Upper lobe of left lung (tissue), 6 donors: ENCODE data around the gene HSPB2. TPM values are rescaled to one million over a fixed set of nuclear protein-coding genes. Genes with fewer than 3 reads are reported as not detected.

ENCODE experiments used
- ATAC-seq, 2 donors: fragments of 200-7000 bp; cut with Tn5 transposase; one replicate each; pipeline ENCODE4 v1.9.1; 2022; ENCODE audit warnings: mild to moderate bottlenecking in 2 of 2, moderate library complexity in 2 of 2; ENCODE audit not compliant: low FRiP score in 2 of 2
- DNase-seq, 2 donors: peaks; one replicate each; pipeline ENCODE4 v3.0.0-alpha.2; 2019 to 2020
- H3K27ac ChIP-seq, 4 donors: fragments of 200-600 bp; sonication (generic); one replicate each; pipeline ENCODE4 v1.5.1; 2016 to 2019
- H3K27me3 ChIP-seq, 4 donors: fragments of 200-600 bp; sonication (generic); one replicate each; pipeline ENCODE4 v1.5.1; 2017 to 2019
- H3K36me3 ChIP-seq, 4 donors: fragments of 200-600 bp; sonication (generic); one replicate each; pipeline ENCODE4 v1.5.1; 2016 to 2019
- H3K4me1 ChIP-seq, 4 donors: fragments of 200-600 bp; sonication (generic); one replicate each; pipeline ENCODE4 v1.5.1; 2018 to 2019
- H3K4me3 ChIP-seq, 4 donors: fragments of 200-600 bp; sonication (generic); one replicate each; pipeline ENCODE4 v1.5.1; 2017 to 2019; ENCODE audit warnings: mild to moderate bottlenecking in 2 of 4, moderate library complexity in 1 of 4
- H3K9me3 ChIP-seq, 4 donors: fragments of 200-600 bp; sonication (generic); one replicate each; pipeline ENCODE4 v1.5.1; 2018 to 2019
- CTCF ChIP-seq, 6 experiments: fragments of 450-650 bp in 4 of 6; fragments of 200-600 bp in 2 of 6; sonication (generic) in 2 of 6; IDR thresholded peaks; one replicate each; pipeline ENCODE4 v1.5.1; 2016 to 2019; ENCODE audit warnings: antibody characterized with exemption in 6 of 6
- EP300 ChIP-seq, 4 donors: sonication (generic); formaldehyde crosslinking; IDR thresholded peaks; one replicate each; pipeline ENCODE4 v1.5.1; 2017; ENCODE audit warnings: antibody characterized with exemption in 4 of 4, control low read depth in 2 of 4
- POLR2A ChIP-seq, 4 donors: fragments of 450-650 bp; IDR thresholded peaks; one replicate each; pipeline ENCODE4 v1.5.1; 2016 to 2017; ENCODE audit warnings: antibody characterized with exemption in 4 of 4, mild to moderate bottlenecking in 2 of 4
- POLR2AphosphoS5 ChIP-seq, 2 donors: sonication (generic); formaldehyde crosslinking; IDR thresholded peaks; one replicate each; pipeline ENCODE4 v1.5.1; 2017; ENCODE audit warnings: antibody characterized with exemption in 2 of 2
- WGBS, 2 donors: methylation state at CpG; one replicate each; pipeline ENCODE4 v1.1.5; 2017 to 2018; 5-methylcytosine and 5-hydroxymethylcytosine counted together
- total RNA-seq, 6 donors: library from RNA; depleted of rRNA in 4 of 6; stranded (reverse); fragments of >200 nt in 4 of 6; gene quantifications; one replicate each; pipeline versions ENCODE4 v1.1.0 to v1.2.1, GENCODE V29; 2016 to 2021
- donor health status: DM: no; HTN: no; CAD: no; lungs with moderate emphysema.
- donor health status: DM: no; HTN: yes; CAD: no; lungs with severe emphysema.

HSPB2 gene
- total RNA-seq, 6 donors from 2014 or later, result 0.61 to 6.5 (median 1.9) TPM; not detected in 2

DNA sequence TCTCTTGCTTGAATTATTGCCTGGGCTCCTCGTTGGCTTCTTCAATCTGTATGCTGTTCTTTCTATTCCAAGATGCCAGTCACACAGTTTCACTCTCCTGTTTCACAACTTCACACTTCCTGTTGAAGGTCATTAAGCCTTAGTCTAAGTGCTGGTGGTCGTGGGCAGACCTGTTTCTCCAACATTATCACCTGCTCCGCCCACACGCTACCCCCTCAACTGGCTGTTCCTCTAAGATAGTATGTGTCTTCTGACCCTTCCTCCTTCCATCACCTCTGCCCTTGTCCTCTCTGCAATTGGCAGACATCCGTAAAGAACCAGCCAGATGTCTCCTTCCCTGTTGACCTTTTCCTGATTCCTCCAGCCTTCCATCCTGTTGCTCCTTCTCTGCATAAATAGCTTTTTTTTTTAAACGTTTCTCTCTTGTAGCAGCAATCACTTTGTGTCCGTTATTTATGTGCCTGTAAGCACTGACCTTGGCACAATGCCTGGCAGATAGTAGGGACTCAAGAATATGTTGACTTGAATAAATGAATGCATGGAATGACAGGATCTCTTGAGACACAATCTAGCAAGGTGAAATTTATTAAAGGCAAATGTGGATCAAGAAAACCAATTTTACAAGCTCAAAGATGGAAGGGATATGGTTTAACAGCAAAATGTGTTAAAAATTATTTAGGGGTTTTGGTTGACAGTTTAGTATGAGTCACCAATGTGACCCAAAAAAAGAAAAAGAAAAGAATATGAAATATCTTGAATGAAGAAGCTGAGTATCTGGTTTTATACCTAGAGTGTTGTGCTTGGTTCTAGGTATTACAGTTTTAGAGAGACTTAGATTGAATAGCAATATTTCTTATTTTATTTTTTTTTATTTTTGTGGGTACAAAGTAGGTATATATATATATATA lies 37.2 kb downstream of the HSPB2 start:
- no peak for TF ChIP-seq CTCF (IDR thresholded peaks at IDR 0.05)
- TF ChIP-seq EP300 (IDR thresholded peaks at IDR 0.05), result no peak
- TF ChIP-seq POLR2AphosphoS5 (IDR thresholded peaks at IDR 0.05), result no peak
- no peak for TF ChIP-seq POLR2A (IDR thresholded peaks at IDR 0.05)
- WGBS, 2 donors, result 33 to 36% methylated on average over 7 of the region's 7 CpGs
- Histone ChIP-seq H3K36me3 (no peaks in the 10 kb centered on the region), H3K27me3 (no peaks in the 10 kb centered on the region), H3K4me3 (no peak overlapping the region), H3K4me1 (peaks cover 0 to 12% (median 0%) of the 10 kb centered on the region in 4 donors), H3K9me3 (no peaks in the 10 kb centered on the region), H3K27ac (no peak overlapping the region)
- ATAC-seq (no peak), DNase-seq (no peak)

GRCh38 chr11:111951565-111951964 lies 39.0 kb downstream of the HSPB2 start:
- peaks cover 0 to 2% (median 0%) of the 10 kb centered on the region in 4 donors for H3K4me1 ChIP-seq
- TF ChIP-seq POLR2A (IDR thresholded peaks at IDR 0.05) (no peak), POLR2AphosphoS5 (IDR thresholded peaks at IDR 0.05) (no peak), CTCF (IDR thresholded peaks at IDR 0.05) (no peak), EP300 (IDR thresholded peaks at IDR 0.05) (no peak)
- ATAC-seq, result no peak
- no peaks in the 10 kb centered on the region for H3K27me3 ChIP-seq
- no peaks in the 10 kb centered on the region for H3K36me3 ChIP-seq
- no peak overlapping the region for H3K4me3 ChIP-seq
- H3K27ac ChIP-seq, result no peak overlapping the region
- WGBS, 2 donors, result 91 to 95% methylated on average over 3 of the region's 3 CpGs
- no peak for DNase-seq
- H3K9me3 ChIP-seq, result no peaks in the 10 kb centered on the region

- H3K36me3 ChIP-seq, result no peaks in the 10 kb centered on the region
- H3K27ac ChIP-seq, result no peak overlapping the region
- no peak for DNase-seq
- H3K9me3 ChIP-seq, result no peaks in the 10 kb centered on the region
- H3K4me3 ChIP-seq, result no peak overlapping the region
- WGBS, 2 donors, result 92 to 93% methylated on average over 4 of the region's 4 CpGs
- no peaks in the 10 kb centered on the region for H3K27me3 ChIP-seq
- no peaks in the 10 kb centered on the region for H3K4me1 ChIP-seq
- ATAC-seq, result no peak
- TF ChIP-seq EP300 (IDR thresholded peaks at IDR 0.05), result no peak
- TF ChIP-seq POLR2A (IDR thresholded peaks at IDR 0.05), result no peak
- TF ChIP-seq CTCF (IDR thresholded peaks at IDR 0.05), result no peak
- TF ChIP-seq POLR2AphosphoS5 (IDR thresholded peaks at IDR 0.05), result no peak
Observed at GRCh38 chr11:111954154-111954553, 41.6 kb downstream of the HSPB2 start.

GRCh38 chr11:111957663-111958444 lies 45.3 kb downstream of the HSPB2 start:
- no peak for ATAC-seq
- H3K36me3 ChIP-seq, result no peaks in the 10 kb centered on the region
- DNase-seq, result peak in 1 of 2 donors; percentile 63
- no peaks in the 10 kb centered on the region for H3K27me3 ChIP-seq
- no peaks in the 10 kb centered on the region for H3K9me3 ChIP-seq
- no peaks in the 10 kb centered on the region for H3K4me1 ChIP-seq
- WGBS, 2 donors, result 96 to 97% methylated on average over 7 to 10 of the region's 12 CpGs
- TF ChIP-seq EP300 (IDR thresholded peaks at IDR 0.05) (no peak), POLR2A (IDR thresholded peaks at IDR 0.05) (no peak), POLR2AphosphoS5 (IDR thresholded peaks at IDR 0.05) (no peak), CTCF (IDR thresholded peaks at IDR 0.05) (no peak)
- H3K4me3 ChIP-seq, result no peak overlapping the region
- H3K27ac ChIP-seq, result no peak overlapping the region
